GM21825 (cell line): ENCODE data around the gene PUM2.

Source experiments
- ATAC-seq: cut with Tn5 transposase; IDR thresholded peaks from one replicate; pipeline ENCODE4 v1.9.1; 2021; ENCODE audit warnings: mild to moderate bottlenecking, moderate library complexity; ENCODE audit not compliant: unreplicated experiment

PUM2 gene

GRCh38 chr2:20218331-20219320 lies 132.0 kb downstream of the PUM2 start:
- no peak for ATAC-seq

- no peak for ATAC-seq
Measured at GRCh38 chr2:20217041-20217970, 133.3 kb downstream of the PUM2 start.

GRCh38 chr2:20216130-20217025 lies 134.3 kb downstream of the PUM2 start:
- ATAC-seq: no peak

GRCh38 chr2:20215183-20216040 lies 135.2 kb downstream of the PUM2 start:
- no peak for ATAC-seq

GRCh38 chr2:20214566-20215182 lies 136.0 kb downstream of the PUM2 start:
- no peak for ATAC-seq

- no peak for ATAC-seq
Measured at GRCh38 chr2:20213651-20214565, 136.7 kb downstream of the PUM2 start.

GRCh38 chr2:20212871-20213503 lies 137.7 kb downstream of the PUM2 start:
- ATAC-seq: no peak

- ATAC-seq: no peak
Measured at GRCh38 chr2:20212459-20212870, 138.2 kb downstream of the PUM2 start.

- ATAC-seq: no peak
Measured at GRCh38 chr2:20211860-20212458, 138.7 kb downstream of the PUM2 start.

GRCh38 chr2:20211420-20211819 lies 139.2 kb downstream of the PUM2 start:
- ATAC-seq: no peak

GRCh38 chr2:20210462-20210861 lies 140.2 kb downstream of the PUM2 start:
- ATAC-seq: no peak

- no peak for ATAC-seq
Measured at GRCh38 chr2:20209373-20210109, 141.1 kb downstream of the PUM2 start.

GRCh38 chr2:20208476-20208859 lies 142.2 kb downstream of the PUM2 start:
- no peak for ATAC-seq

- ATAC-seq: peak; percentile 67
Measured at GRCh38 chr2:20207051-20207450, 143.6 kb downstream of the PUM2 start.

GRCh38 chr2:20205915-20206524 lies 144.6 kb downstream of the PUM2 start:
- ATAC-seq: no peak

GRCh38 chr2:20205069-20205468 lies 145.6 kb downstream of the PUM2 start:
- ATAC-seq: no peak
